GM19193 (cell line): ENCODE measurements around the gene SIRPA.

Experiments used
- POLR2A ChIP-seq: IDR thresholded peaks from 4 replicates; pipeline ENCODE4 v1.6.1; 2011; ENCODE audit not compliant: insufficient read depth, insufficient read length; ENCODE audit errors: extremely low read depth

SIRPA gene

GRCh38 chr20:1952737-1953530 lies 57.7 kb downstream of the SIRPA start:
- TF ChIP-seq POLR2A = no peak

GRCh38 chr20:1953621-1954020 lies 58.4 kb downstream of the SIRPA start:
- no peak for TF ChIP-seq POLR2A

- no peak for TF ChIP-seq POLR2A
Observed at GRCh38 chr20:1955217-1955616, 60.0 kb downstream of the SIRPA start.

GRCh38 chr20:1958426-1958825 lies 63.2 kb downstream of the SIRPA start:
- TF ChIP-seq POLR2A = no peak

- TF ChIP-seq POLR2A = no peak
Observed at GRCh38 chr20:1959156-1959555, 63.9 kb downstream of the SIRPA start.

GRCh38 chr20:1961374-1961773 lies 66.2 kb downstream of the SIRPA start:
- TF ChIP-seq POLR2A = no peak

GRCh38 chr20:1964061-1964460 lies 68.9 kb downstream of the SIRPA start:
- no peak for TF ChIP-seq POLR2A

- no peak for TF ChIP-seq POLR2A
Observed at GRCh38 chr20:1964659-1965405, 69.6 kb downstream of the SIRPA start.

- TF ChIP-seq POLR2A = no peak
Observed at GRCh38 chr20:1965520-1966351, 70.5 kb downstream of the SIRPA start.

- no peak for TF ChIP-seq POLR2A
Observed at GRCh38 chr20:1968964-1969363, 73.8 kb downstream of the SIRPA start.

GRCh38 chr20:1971893-1972586 lies 76.8 kb downstream of the SIRPA start:
- no peak for TF ChIP-seq POLR2A

GRCh38 chr20:1973601-1974440 lies 78.6 kb downstream of the SIRPA start:
- no peak for TF ChIP-seq POLR2A

GRCh38 chr20:1975291-1975690 lies 80.1 kb downstream of the SIRPA start:
- no peak for TF ChIP-seq POLR2A
